ENCODE results near the gene LRRC74B.
A peak's percentile ranks its signal among the peaks of the same experiment; 100 is the strongest.

LRRC74B gene

DNA sequence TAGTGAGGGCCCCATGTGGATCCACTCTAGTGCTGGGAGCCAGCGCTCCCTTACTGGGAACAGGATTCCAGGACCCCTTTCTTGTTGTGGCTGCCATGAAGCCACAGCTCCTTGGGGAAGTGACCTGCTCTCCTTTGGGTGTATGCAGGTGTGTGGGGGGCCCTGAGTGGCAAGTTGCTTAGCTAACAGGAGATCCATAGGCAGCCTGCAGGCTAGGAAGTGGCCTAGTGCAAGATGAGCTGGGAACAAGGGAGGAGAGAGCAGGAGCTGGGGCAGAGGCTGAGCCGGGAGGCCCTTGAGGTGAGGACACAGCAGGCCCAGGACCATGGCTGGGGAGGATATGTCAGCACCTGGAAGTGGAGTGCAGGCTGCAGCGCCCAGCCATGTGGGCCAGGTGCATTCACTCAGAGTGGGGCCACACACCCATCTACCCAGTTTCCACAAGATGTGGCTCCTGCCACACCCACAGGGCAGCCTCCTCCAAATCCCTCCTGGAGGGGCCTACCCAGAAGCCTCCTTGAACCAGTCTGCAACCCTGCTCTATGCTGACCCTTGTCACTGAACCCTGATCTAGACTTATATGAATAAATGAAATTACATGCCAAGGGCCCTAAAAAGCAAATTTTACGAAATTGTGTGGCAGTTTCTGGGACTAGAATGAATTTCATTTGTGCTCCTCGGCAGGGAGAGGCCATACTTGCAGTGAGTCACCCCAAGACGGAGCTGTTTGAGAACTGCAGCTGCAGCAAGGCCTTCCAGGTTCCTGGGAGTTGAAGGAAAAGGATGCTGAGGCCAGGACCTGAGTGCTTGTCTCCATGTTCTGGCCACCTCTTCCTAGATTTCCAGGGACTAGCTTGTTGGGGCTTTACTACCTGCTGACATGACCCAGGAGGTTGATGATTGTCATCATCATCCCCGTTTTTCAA is 47.1 kb upstream of the LRRC74B start:
- no peak for DNase-seq (ENCODE audit: low read depth)
- TF ChIP-seq, protein P1, sequence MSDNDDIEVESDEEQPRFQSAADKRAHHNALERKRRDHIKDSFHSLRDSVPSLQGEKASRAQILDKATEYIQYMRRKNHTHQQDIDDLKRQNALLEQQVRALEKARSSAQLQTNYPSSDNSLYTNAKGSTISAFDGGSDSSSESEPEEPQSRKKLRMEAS (IDR thresholded peaks at IDR 0.05; ENCODE audit: low read depth, low read length), result no peak
- TF ChIP-seq MYC (IDR thresholded peaks at IDR 0.05; ENCODE audit: low read depth, low read length) (no peak), POLR2A (IDR thresholded peaks at IDR 0.05; ENCODE audit: extremely low read depth, insufficient read length) (no peak)
- TF ChIP-seq, protein P2, sequence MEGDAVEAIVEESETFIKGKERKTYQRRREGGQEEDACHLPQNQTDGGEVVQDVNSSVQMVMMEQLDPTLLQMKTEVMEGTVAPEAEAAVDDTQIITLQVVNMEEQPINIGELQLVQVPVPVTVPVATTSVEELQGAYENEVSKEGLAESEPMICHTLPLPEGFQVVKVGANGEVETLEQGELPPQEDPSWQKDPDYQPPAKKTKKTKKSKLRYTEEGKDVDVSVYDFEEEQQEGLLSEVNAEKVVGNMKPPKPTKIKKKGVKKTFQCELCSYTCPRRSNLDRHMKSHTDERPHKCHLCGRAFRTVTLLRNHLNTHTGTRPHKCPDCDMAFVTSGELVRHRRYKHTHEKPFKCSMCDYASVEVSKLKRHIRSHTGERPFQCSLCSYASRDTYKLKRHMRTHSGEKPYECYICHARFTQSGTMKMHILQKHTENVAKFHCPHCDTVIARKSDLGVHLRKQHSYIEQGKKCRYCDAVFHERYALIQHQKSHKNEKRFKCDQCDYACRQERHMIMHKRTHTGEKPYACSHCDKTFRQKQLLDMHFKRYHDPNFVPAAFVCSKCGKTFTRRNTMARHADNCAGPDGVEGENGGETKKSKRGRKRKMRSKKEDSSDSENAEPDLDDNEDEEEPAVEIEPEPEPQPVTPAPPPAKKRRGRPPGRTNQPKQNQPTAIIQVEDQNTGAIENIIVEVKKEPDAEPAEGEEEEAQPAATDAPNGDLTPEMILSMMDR (IDR thresholded peaks at IDR 0.05; ENCODE audit: low read depth, low read length), result no peak
- no peak overlapping the region for H3K4me3 ChIP-seq (ENCODE audit: low read depth, low read length)

DNA sequence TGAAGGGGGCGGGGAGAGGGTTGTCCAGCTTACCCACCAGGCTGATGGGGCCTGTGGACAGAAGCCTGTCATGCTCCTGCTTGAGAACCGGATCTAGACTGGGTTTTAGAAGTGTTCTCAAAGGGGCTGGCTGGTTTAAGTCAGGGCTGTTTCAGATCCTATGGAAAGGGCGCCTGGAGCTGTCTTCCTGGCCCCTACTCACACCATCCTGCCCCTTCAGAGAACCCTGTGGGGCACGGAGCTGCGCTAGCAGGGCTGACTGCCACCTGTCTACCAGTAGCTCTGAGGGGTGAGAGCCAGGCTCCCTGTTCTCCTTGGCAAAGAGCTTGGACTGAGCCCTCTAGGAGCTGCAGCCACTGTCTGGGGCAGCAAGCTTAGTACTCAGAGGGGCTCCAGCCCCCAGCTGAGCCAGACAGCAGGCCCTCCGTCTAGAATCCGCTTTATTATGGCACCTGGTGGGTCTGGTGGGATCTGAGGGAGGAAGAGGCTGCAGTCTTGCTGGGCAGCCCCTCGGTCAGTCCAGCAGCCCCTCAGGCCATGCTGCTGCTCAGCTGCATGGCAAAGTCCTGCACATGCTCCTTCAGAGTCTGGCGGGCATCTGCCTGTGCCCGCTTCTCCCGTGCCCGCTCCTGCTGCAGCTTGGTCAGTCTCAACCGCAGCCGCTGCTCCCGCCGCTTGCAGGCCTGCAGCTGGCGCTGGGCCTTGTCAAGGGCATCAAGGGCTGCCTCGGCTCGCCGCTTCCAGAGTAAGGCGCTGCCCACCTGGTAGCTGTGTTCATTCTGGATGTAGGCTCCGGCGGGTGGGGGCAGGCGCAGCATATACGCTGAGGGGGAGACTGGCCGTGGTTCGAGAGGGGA is 46.2 kb upstream of the LRRC74B start:
- TF ChIP-seq POLR2A (IDR thresholded peaks at IDR 0.05; ENCODE audit: extremely low read depth, insufficient read length) (no peak), MYC (IDR thresholded peaks at IDR 0.05; ENCODE audit: low read depth, low read length) (no peak)
- TF ChIP-seq, protein P1 (IDR thresholded peaks at IDR 0.05; ENCODE audit: low read depth, low read length), result no peak
- TF ChIP-seq, protein P2 (IDR thresholded peaks at IDR 0.05; ENCODE audit: low read depth, low read length), result no peak
- H3K4me3 ChIP-seq (ENCODE audit: low read depth, low read length), result peak overlapping the region; percentile 88
- no peak for DNase-seq (ENCODE audit: low read depth)

DNA sequence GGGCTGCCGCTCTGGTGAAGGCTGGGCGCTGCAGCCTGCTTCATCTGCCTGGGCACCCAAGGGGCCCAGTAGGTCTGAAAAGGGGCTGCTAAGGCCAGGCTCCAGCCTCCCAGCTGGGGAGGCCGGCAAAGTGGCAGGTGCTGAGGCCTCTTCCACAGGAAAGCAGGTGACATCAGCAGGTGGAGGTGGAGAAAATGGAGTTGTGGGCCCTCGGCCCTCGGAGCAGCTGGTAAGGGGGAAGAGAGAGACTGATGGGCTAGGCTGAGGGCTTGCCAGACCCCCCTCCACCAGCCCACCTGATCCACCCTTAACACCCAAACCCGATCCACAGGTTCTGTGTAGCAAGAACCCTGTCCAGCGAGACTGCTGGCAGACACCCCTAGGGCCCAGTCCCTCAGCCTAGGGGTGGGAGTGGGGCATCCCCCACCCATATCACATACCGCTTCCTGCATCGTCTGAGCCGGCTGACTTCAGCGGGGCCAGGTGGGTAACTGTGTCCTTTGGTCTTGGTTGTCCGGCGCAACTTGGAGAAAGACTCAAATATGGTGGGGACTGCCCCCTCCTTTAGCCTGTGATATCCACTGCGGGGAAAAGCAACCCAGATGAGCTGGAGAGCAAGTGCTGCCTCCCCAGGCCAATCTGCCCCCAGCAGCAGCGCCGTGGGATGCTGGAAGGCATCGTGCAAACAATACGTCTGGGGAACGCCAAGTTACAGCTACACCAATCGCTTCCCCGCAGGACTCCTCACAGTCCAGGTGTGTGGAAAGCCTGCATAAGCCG is 45.3 kb upstream of the LRRC74B start:
- TF ChIP-seq, protein P1 (IDR thresholded peaks at IDR 0.05; ENCODE audit: low read depth, low read length), result no peak
- TF ChIP-seq POLR2A (IDR thresholded peaks at IDR 0.05; ENCODE audit: extremely low read depth, insufficient read length) (no peak), MYC (IDR thresholded peaks at IDR 0.05; ENCODE audit: low read depth, low read length) (no peak)
- TF ChIP-seq, protein P2 (IDR thresholded peaks at IDR 0.05; ENCODE audit: low read depth, low read length), result no peak
- DNase-seq (ENCODE audit: low read depth), result no peak
- peak overlapping the region; percentile 88 for H3K4me3 ChIP-seq (ENCODE audit: low read depth, low read length)

DNA sequence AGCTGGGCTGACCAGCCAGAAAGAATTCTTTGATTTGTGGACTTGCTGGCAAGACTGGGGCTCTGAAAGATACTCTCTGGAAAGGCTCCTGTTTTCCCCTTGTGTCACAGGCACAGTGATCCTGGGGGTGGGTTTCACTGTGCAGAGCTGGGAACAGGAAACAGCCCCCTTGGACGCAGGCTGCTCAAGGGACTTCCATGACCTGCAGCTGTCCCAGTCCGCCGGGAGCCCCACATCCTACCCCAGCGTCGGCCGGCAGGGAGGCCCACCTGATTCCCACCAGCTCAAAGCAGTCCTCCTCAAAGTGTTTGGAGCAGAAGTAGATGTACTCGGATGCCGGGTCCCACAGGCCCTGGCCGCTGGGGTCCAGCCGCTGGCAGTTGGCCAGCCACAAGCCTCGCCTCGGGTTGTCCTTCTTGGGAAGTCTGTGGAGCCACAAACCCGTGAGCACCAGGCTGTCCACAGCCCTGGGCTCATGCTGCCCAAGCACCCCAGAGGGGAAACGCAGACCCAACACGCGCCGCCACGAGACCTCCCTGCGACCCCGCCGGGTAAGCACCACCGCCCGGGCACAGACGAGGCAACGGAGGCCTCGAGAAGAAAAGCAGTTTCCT is 44.7 kb upstream of the LRRC74B start:
- no peak for DNase-seq (ENCODE audit: low read depth)
- H3K4me3 ChIP-seq (ENCODE audit: low read depth, low read length), result peak overlapping the region; percentile 88
- TF ChIP-seq POLR2A (IDR thresholded peaks at IDR 0.05; ENCODE audit: extremely low read depth, insufficient read length) (no peak), MYC (IDR thresholded peaks at IDR 0.05; ENCODE audit: low read depth, low read length) (no peak)
- TF ChIP-seq, protein P1 (IDR thresholded peaks at IDR 0.05; ENCODE audit: low read depth, low read length), result no peak
- TF ChIP-seq, protein P2 (IDR thresholded peaks at IDR 0.05; ENCODE audit: low read depth, low read length), result no peak
